ENCODE measurements around the gene ANGPTL4. TPM values are rescaled to one million over a fixed set of nuclear protein-coding genes. Genes with fewer than 3 reads are reported as not detected.
"Not testable (repeated sequence)": the region's sequence is repeated elsewhere in the genome, so short reads cannot be mapped to it uniquely, and the experiment has no call there.

ANGPTL4 gene, protein sequence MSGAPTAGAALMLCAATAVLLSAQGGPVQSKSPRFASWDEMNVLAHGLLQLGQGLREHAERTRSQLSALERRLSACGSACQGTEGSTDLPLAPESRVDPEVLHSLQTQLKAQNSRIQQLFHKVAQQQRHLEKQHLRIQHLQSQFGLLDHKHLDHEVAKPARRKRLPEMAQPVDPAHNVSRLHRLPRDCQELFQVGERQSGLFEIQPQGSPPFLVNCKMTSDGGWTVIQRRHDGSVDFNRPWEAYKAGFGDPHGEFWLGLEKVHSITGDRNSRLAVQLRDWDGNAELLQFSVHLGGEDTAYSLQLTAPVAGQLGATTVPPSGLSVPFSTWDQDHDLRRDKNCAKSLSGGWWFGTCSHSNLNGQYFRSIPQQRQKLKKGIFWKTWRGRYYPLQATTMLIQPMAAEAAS
- 10 to 100 TPM; 10.4 to 95.3 TPM for total RNA-seq
- long read RNA-seq, donor 1, partial matches to known transcripts: 0 of 6 reads
- long read RNA-seq, donor 1, other reads (novel, unspliced or antisense): 4 of 6 reads
- long read RNA-seq, donor 2, transcript ANGPTL4-201 (7 exons, 1,879 nt): major isoform, 403 of 607 reads
- long read RNA-seq, donor 2, transcript ANGPTL4-202 (6 exons, 1,705 nt): minor isoform, 60 of 607 reads
- long read RNA-seq, donor 2, partial matches to known transcripts: 83 of 607 reads
- long read RNA-seq, donor 2, other reads (novel, unspliced or antisense): 61 of 607 reads

DNA sequence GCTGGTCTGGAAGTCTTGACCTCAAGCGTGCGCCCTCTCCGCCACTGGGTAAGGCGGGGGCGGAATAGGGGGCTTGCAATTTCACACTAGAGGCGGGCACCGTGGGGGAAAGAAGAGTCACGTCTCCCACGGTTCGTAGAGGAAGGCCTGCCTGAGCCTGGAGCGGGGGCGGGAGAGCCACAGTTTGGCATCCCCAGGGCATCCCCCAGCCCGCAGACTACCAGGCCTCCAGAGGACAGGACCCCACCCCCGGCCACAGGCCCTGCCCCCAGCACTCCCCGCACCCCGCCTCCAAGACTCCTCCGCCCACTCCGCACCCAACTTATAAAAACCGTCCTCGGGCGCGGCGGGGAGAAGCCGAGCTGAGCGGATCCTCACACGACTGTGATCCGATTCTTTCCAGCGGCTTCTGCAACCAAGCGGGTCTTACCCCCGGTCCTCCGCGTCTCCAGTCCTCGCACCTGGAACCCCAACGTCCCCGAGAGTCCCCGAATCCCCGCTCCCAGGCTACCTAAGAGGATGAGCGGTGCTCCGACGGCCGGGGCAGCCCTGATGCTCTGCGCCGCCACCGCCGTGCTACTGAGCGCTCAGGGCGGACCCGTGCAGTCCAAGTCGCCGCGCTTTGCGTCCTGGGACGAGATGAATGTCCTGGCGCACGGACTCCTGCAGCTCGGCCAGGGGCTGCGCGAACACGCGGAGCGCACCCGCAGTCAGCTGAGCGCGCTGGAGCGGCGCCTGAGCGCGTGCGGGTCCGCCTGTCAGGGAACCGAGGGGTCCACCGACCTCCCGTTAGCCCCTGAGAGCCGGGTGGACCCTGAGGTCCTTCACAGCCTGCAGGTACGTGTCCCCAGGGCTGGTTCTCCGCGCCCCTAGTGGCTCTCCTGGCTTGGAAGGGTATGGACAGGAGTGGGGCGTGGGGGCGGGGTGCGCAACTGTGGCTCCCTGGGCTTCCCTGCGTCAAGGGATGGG is at the start of gene ANGPTL4:
Gene ANGPTL4 (plus strand): TSS at position 353 of the 969 bp plus-strand sequence. CDS start 167 bp downstream, at position 520.
- peak; percentile 93 for DNase-seq (ENCODE audit: low spot score)
- intact Hi-C loops (cut with DNase I): no loop called here

DNA sequence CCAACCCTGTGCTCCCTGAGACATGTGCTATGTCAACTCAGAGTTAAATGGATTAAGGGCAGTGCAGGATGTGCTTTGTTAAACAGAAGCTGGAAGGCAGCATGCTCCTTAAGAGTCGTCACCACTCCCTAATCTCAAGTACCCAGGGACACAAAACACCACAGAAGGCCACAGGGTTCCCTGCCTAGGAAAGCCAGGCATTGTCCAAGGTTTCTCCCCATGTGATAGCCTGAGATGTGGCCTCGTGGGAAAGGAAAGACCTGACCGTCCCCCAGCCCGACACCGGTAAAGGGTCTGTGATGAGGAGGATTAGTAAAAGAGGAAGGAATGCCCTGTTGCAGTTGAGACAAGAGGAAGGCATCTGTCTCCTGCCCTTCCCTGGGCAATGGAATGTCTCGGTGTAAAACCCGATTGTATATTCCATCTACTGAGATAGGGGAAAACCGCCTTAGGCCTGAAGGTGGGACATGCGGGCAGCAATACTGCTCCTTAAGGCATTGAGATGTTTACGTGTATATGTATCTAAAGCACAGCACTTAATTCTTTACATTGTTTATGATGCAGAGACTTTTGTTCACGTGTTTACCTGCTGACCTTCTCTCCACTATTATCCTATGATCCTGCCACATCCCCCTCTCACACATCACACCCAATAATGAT is 48.8 kb upstream of the ANGPTL4 start:
- intact Hi-C loops (cut with DNase I); DNase-seq (ENCODE audit: low spot score): not testable (repeated sequence)

DNA sequence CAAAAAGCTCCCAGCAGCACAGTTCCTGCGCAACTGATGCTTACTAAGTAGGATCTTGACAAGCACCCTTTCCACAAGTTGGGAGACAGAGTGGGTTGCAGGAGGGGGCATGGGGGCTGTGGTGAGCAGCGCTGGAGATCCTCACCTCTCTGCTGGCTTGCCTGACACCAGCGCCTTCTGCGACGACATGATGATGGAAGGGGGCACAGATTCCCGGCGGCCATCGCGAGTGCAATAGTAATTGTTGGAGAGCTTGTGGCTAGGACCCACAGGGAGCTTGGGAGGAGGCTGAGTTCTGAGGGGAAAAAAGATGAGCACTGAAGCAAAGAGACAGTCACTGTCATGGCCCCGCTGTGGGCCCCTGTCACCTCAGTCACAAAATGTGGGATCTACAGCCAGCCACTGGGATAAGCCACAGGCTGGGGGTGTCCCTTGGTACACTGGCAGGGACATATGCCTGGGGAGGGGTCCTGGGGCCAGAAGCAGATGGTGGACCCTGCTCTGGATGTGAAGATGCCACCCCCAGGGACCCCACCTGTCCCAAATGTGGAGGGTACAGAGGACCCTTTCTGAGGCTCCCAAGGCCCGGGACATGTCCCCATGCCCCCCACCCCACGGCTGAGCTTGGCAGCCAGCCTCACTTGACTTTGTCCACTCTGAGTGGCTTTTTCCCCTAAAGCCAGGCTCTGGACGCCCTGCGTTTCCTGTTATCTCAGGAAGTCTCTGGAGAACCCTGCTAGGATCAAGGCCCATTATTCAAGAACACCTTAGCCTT is 47.4 kb upstream of the ANGPTL4 start:
- intact Hi-C loops (cut with DNase I): no loop called here

DNA sequence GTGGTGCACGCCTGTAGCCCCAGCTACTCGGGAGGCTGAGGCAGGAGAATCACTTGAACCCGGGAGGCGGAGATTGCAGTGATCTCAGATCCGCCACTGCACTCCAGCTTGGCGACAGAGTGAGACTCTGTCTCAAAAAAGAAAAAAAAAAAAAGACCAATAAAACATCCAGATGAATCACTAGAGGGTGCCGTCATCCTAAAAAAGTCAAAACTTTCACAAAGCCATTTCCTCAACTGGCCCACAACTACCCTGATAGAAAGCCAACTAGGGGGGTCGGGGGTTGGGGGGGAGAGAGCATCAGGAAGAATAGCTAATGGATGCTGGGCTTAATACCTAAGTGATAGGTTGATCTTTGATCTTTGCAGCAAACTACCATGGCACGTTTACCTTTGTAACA is 45.1 kb upstream of the ANGPTL4 start:
- DNase-seq (ENCODE audit: low spot score); intact Hi-C loops (cut with DNase I): not testable (repeated sequence)

More for the DNA sequence above, 47.4 kb upstream of the ANGPTL4 start:
- DNase-seq (ENCODE audit: low spot score): no peak

DNA sequence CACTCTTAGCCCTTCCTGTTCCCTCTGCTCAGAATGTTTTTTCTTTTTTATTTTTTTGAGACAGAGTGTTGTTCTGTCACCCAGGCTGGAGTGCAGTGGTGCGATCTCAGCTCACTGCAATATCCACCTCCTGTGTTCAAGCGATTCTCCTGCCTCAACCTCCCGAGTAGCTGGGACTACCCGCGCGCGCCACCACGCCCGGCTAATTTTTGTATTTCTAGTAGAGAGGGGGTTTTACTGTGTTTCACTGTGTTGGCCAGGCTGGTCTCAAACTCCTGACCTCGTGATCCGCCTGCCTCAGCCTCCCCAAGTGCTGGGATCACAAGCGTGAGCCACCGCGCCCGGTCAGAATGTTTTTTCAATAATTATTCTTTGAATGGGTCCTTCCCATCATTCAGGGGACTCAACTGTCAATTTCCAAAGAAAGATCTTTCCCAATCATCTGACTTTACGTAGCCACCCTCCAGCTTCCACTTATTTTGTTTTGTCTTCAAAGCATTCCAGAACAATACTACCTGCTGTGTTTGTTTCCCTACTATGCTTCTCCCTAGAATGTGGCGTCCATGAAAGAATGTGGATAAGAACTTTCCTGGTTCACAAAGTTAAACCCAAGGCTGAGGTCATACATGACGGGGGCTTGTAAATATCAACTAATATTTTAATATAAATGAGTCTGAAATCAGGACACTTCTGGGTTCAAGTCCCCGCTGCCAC is 44.0 kb upstream of the ANGPTL4 start:
- intact Hi-C loops (cut with DNase I): no loop called here

DNA sequence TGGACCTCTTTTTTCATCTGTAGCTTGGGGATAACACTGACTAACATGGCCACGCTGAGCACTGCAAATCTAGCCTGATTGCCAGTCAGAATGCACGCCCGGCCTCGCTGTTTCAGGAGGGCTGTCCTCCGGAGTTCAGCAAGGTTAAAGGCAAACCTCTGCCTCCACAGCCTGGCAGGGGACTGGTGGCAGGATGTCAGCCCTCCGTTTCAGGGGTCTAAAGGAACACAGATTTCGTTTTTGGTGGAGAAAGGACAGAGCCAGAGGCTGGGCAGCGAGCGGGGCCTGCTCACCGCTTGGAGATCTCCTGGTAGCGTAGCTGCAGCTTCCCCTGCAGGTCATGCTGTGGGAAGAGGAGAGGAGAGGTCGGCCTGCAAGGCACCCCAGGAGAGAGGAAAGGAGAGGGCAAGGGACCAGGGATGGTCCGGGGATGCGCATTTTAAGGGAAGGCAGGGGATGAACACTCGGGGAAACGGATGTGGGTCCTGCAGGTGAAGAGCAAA is 43.3 kb upstream of the ANGPTL4 start:
- intact Hi-C loops (cut with DNase I): no loop called here
- no peak for DNase-seq (ENCODE audit: low spot score)

More for the DNA sequence above, 44.0 kb upstream of the ANGPTL4 start:
- no peak for DNase-seq (ENCODE audit: low spot score)

DNA sequence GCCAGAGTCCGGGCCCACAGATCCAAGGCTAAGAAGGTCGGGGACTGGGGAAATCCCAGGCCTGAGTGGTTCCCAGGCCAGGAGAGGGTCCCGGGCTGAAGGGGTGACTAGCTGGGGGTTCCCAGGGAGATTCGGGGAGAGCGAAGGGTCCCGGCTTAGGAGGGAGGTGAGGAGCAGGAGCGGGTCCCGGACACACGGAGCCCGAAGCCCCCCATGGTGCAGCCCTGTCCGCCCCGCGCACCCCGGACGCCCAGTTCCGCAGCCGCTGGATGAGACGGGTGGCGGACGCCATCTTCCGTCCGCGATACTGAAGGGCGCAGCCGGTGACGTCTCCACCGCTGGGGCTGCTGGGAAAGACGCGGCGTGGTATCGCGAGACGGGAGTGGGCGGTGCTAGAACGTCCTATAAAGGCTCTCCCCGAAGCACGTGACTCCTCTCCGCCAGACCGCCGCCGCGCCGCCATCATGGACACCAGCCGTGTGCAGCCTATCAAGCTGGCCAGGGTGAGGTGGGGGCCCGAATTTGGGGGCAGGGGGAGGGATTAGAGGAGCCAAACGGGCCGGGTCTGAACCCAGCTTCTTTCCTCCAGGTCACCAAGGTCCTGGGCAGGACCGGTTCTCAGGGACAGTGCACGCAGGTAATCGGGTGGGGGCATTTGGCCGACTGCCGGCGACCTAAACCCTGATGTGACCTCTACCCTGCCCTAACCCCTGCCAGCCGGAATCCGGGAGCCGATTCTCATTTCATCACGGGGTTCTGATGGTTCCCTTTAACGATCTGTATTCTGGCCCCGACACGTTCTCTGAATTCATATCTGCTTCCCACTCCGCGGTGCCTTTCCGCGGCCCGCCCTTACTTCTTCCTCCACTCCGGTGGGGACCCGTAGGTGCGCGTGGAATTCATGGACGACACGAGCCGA is 42.6 kb upstream of the ANGPTL4 start, which contains the start of the genes NDUFA7 and RPS28:
Gene NDUFA7 (minus strand): TSS at position 309 of the 919 bp plus-strand sequence. CDS start 17 bp downstream, at position 292.
Gene RPS28 (plus strand): TSS at position 430 of the 919 bp plus-strand sequence. CDS start 35 bp downstream, at position 465.
- intact Hi-C loops (cut with DNase I): no loop called here
- peak; percentile 99 for DNase-seq (ENCODE audit: low spot score)

DNA sequence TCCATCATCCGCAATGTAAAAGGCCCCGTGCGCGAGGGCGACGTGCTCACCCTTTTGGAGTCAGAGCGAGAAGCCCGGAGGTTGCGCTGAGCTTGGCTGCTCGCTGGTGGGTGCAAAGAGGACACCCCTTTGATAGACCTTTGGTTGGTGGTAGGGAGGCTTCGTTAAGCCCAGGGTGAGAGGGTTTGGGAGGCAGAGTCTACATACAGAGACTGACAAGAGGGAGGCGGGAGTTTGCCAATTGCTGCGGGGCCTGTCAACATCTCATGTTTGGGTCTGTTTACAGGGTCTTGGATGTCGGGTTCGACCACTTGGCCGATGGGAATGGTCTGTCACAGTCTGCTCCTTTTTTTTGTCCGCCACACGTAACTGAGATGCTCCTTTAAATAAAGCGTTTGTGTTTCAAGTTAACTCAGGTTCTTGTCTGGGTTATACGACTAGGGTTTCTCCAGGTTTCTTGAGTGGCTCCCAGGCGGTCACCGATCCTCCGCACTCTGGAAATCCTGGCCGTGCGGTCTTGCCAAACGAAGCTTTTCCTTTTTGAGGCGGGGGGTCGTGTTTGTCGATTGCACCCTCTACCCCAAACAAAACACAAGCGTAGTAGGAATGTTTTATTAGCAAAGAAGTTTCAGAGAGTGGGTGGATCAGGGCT is 41.8 kb upstream of the ANGPTL4 start:
- intact Hi-C loops (cut with DNase I): no loop called here

DNA sequence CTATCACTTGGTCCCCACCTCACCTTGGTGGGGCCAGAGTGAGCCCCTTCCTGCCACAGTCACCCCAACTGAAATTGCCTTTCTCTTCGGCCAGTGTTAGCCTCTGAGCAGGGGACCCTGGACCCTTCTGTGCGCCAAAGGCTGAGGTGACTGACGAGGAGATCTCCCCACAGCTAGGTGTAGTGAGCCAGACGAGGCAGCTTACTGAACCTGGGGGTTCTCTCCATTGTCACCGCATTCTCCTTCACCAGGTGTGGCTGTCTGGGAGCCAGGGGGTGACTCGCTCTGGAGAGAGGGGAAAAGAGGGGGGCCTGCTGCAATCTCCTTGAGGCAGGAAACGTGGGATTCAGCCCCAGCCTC is 41.3 kb upstream of the ANGPTL4 start:
- intact Hi-C loops (cut with DNase I): no loop called here
- no peak for DNase-seq (ENCODE audit: low spot score)

More for the DNA sequence above, 41.8 kb upstream of the ANGPTL4 start:
- DNase-seq (ENCODE audit: low spot score): no peak

DNA sequence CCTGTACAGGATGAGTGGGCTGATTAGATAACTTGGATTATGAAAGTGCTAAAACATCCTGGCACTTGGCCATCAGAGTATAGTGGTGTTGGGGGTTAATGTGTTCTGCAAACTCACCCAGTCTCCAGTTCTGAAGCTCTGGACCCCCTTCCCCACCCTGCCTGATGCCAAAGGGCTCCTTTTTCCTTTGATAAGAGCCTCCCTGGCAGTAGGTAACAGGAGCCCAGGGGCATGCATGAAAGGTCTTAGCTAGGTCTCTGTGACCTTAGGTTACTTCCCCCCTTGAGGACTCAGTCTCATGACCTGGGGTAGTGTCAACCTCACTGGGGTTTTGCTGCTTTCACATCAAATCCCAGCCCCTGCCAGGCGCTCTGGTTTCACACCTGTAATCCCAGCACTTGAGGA is 40.2 kb upstream of the ANGPTL4 start:
- DNase-seq (ENCODE audit: low spot score): no peak
- intact Hi-C loops (cut with DNase I): no loop called here

DNA sequence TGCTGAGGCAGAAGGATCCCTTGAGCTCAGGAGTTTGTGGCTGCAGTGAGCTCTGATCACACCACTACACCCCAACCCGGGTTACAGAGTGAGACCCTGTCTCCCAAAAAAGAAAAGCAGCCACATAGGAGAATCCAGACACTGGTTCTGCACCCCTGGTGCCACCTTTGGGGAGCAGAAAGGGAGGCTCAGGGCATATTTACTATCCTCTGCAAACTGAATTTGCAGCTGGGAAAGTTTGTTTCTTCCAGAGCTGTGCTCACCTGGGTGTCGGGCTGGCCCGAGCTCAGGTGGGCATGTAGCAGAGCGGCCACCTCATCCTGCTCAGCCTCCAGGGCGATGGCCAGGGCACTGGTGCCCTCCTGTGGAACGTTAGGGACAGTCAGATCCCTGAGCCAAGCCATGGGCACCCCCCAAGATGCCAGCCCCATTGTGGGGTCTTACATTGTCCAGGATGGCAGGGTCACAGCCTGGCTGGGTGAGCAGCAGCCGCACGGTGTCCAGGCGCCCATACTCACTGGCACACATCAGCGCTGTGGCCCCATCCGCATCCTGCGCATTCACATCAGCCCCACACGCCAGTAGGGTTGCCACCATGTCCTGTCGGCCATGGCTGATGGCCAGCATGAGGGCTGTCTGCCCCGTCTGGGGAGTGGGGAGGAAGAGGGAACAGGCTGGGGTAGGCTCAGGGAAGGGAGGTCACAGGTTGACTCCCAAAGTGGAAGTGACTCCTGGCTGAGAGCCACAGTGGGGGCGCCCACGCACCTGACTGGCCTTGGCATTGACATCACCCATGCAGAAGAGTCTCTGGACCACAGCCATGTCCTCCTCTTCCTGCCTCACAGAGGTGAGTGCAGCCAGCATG is 39.5 kb upstream of the ANGPTL4 start:
- DNase-seq (ENCODE audit: low spot score): no peak
- intact Hi-C loops (cut with DNase I): no loop called here

DNA sequence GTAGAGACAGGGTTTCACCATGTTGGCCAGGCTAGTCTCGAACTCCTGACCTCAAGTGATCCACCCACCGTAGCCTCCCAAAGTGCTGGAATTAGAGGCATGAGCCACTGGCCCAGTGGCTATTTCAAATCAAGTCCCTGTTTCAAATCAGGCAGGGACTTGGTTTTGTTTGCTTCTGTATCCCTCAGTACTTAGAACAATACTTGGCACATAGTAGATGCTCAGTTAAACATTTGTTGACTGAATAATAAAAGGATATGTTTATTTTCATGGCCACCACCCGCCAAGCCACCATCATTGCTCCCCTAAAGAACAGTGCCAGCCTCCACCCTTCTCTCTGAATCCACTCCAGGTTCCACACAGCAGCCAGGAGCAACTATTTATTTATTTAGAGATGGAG is 38.5 kb upstream of the ANGPTL4 start:
- intact Hi-C loops (cut with DNase I): no loop called here
- DNase-seq (ENCODE audit: low spot score): no peak

DNA sequence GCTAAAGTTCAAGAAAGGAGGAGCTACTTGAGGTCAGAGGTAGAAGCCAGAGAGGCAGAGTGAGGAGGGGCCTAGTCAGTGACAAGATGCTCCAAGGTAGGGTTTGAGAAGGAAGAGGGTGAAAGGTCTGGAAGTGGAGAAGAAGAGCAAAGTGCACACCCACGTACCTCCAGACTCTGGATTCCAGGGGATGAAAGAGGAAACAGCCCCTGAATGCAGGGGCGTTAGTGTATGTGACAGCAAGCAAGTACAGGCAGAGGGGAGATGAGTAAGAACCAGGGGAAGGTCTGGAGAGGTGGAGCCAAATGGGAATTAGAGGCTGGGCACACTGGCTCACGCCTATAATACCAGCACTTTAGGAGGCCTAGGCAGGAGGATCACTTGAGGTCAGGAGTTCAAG is 34.0 kb upstream of the ANGPTL4 start:
- intact Hi-C loops (cut with DNase I): no loop called here

DNA sequence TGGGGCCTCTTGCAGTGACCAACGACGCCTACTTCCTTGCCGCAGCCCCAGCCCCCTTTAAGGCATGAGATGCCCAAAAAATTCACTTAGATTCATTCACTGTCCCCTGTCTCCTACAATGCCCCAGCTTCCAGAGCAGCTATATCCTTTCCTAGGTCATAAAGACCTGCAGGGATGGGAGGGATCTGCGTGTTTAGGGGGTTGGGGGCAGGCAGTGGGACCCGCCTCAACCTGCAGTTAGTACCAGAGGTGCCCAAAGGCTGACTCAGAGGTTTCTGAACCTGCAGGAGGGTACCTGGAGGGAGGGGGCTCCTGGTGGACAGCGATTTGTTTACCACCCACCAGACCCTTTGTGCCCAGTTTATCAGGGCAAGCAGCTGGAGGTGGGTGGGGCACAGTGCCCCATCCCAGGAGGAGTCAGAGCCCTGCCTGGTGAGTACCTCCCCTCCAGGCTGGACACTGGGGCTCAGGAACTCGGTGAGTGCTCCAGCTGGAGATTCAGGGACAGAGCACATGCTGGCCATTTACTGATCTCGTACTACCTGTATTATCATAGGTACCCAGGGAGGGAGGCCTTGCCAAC is 32.6 kb upstream of the ANGPTL4 start:
- intact Hi-C loops (cut with DNase I): no loop called here
- DNase-seq (ENCODE audit: low spot score): no peak

More for the DNA sequence above, 34.0 kb upstream of the ANGPTL4 start:
- no peak for DNase-seq (ENCODE audit: low spot score)
